ENCODE data around the gene NELL1.

The NELL1 gene

GRCh38 chr11:20991471-20991870, 322.1 kb downstream of the NELL1 start:
- no peak for DNase-seq

- DNase-seq: no peak
Observed at GRCh38 chr11:21007297-21007696, 337.9 kb downstream of the NELL1 start.

- DNase-seq: no peak
Observed at GRCh38 chr11:21018248-21018647, 348.9 kb downstream of the NELL1 start.

- no peak for DNase-seq
Observed at GRCh38 chr11:21026685-21027084, 357.3 kb downstream of the NELL1 start.

- no peak for DNase-seq
Observed at GRCh38 chr11:21037850-21038249, 368.5 kb downstream of the NELL1 start.

- DNase-seq: no peak
Observed at GRCh38 chr11:21038801-21039200, 369.4 kb downstream of the NELL1 start.

- DNase-seq: no peak
Observed at GRCh38 chr11:21040630-21041029, 371.2 kb downstream of the NELL1 start.

GRCh38 chr11:21048626-21049025, 379.2 kb downstream of the NELL1 start:
- DNase-seq: no peak

GRCh38 chr11:21053466-21053865, 384.1 kb downstream of the NELL1 start:
- no peak for DNase-seq

GRCh38 chr11:21056644-21057043, 387.3 kb downstream of the NELL1 start:
- DNase-seq: no peak

GRCh38 chr11:21059879-21060278, 390.5 kb downstream of the NELL1 start:
- no peak for DNase-seq

GRCh38 chr11:21066030-21066429, 396.6 kb downstream of the NELL1 start:
- DNase-seq: no peak

- DNase-seq: no peak
Observed at GRCh38 chr11:21068886-21069285, 399.5 kb downstream of the NELL1 start.

GRCh38 chr11:21069909-21070308, 400.5 kb downstream of the NELL1 start:
- DNase-seq: no peak

- DNase-seq: no peak
Observed at GRCh38 chr11:21072558-21072957, 403.2 kb downstream of the NELL1 start.

GRCh38 chr11:21082853-21083252, 413.5 kb downstream of the NELL1 start:
- DNase-seq: no peak

GRCh38 chr11:21088930-21089329, 419.5 kb downstream of the NELL1 start:
- no peak for DNase-seq

- DNase-seq: no peak
Observed at GRCh38 chr11:21104641-21105040, 435.3 kb downstream of the NELL1 start.

- DNase-seq: no peak
Observed at GRCh38 chr11:21105196-21105917, 436.0 kb downstream of the NELL1 start.

- no peak for DNase-seq
Observed at GRCh38 chr11:21109341-21109740, 440.0 kb downstream of the NELL1 start.

- no peak for DNase-seq
Observed at GRCh38 chr11:21110415-21110814, 441.0 kb downstream of the NELL1 start.

- DNase-seq: no peak
Observed at GRCh38 chr11:21113876-21114275, 444.5 kb downstream of the NELL1 start.

GRCh38 chr11:21116009-21116408, 446.6 kb downstream of the NELL1 start:
- no peak for DNase-seq

- DNase-seq: no peak
Observed at GRCh38 chr11:21119411-21119810, 450.0 kb downstream of the NELL1 start.

GRCh38 chr11:21121991-21122390, 452.6 kb downstream of the NELL1 start:
- DNase-seq: peak; percentile 16
